HPDE6-E6E7 (cell line): ENCODE measurements around the gene FUT7.
"Not testable (repeated sequence)": the region's sequence is repeated elsewhere in the genome, so short reads cannot be mapped to it uniquely, and the experiment has no call there.

ENCODE experiments used
- DNase-seq: peaks from one replicate; pipeline ENCODE4 v3.0.0; 2011; ENCODE audit warnings: missing footprints; ENCODE audit errors: extremely low spot score

Gene FUT7

GRCh38 chr9:137033481-137033880, 1.6 kb upstream of the FUT7 start:
- DNase-seq: not testable (repeated sequence)

- no peak for DNase-seq
These were observed 970 bp upstream of the FUT7 start for GRCh38 chr9:137032858-137033257.

DNA sequence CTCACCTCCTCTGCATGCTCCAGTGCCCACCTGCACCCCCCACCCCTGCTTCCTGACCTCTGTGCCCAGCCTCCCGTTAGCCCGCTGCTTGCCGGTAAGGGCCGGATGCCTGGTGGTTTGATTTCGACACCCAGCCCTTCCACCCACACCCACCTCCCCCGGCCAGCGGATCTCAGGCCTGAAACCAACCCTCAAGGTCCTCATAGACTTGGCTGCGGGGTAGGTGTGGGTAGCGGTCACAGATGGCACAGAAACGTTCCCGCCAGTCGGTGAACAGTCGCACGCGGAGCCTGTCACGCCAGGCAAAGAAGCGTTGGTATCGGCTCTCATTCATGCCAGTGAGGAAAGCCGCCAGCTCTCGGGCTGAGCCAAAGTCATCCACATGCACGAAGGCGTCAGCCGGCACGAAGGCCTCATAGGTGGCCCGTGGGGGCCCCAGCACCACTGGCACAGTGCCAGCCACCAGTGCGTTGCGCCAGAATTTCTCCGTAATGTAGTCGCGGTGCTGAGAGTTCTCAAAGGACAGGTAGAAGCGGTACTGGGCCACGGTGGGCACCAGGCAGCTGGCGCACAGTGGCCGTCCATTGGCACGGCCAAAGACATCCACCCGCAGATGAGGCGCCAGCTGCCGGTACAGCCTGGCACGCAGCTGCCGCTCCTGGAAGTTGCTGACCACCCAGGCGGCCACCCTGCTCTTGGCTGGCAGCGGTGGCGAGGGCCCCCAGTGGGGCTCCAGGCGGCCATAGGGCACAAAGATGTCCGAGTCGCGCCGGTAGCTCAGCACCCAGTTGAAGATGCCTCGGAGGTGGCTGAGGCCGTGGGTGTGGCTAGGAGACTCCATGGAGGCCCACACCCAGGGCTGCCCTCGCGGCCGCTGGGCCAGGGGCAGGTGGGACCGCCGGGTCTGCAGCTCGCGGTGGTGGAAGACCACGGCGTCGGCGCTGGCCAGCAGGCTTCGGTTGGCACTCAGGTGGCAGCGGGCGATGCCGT, 1.1 kb downstream of the FUT7 start:
- DNase-seq: no peak

DNA sequence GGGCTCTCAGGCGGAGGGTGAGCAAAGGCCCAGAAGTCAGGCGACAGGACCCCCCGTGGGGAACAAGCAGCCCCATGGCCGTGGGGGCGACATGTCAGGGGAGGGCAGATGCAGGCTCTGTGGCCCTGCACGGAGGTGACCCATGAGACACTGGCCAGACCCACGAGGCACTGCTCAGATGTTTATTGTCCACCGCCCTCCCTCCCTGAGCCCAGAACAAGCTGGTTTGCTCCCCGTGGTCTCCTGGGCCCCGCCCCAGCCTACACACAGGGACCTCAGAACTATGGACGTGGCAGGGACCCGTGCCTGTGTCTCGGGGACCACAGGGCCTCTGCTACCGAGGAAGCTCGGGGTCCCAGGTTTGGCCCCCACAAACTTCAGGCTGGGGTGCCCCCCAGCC, 1.9 kb downstream of the FUT7 start:
- no peak for DNase-seq

DNA sequence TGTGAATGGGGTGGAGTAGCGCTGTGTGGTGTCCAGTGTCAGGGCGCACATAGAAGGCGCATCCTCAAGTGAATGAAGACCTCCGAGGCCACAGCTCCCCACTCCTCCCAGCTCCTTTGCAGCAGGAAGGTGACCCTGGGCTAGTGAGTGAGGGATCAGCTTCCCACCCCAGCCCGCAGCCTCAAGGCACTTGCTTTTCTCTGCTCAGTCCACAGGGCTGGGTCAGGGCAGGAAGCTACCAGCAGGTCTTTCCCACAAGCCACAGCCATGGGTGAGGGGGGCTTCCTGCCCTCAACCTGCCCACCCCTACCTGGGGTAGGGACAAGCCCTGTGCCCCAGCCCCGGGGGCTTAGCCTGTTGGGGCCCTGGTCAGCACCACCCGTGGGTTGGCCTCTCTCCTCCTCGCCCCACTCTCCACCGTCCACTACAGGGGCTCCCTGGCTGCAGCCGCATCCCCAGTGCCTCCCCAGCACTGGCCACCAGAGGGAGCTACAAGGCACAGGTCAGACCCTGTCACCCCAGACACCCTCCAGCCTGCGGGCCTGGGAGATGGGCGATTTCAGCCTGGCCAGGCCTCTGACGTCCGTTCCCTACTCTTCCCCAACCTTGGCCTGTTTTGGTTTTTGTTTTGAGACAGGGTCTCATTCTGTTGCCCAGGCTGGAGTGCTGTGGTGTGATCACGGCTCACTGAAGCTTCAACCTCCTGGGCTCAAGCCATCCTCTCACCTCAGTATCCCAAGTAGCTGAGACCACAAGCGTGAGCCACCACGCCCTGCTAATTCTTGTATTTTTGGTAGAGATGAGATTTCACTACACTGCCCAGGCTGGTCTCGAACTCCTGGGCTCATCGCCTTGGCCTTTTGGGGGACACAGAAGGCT, 2.6 kb downstream of the FUT7 start:
- DNase-seq: no peak

- DNase-seq: no peak
These were observed 3.4 kb downstream of the FUT7 start for GRCh38 chr9:137028263-137029057.

GRCh38 chr9:137027369-137028262, 4.3 kb downstream of the FUT7 start, which contains the start of gene ABCA2:
TSS of gene ABCA2 (minus strand) at chr9:137028237. CDS start at chr9:137028140, 97 bp downstream.
- no peak for DNase-seq

DNA sequence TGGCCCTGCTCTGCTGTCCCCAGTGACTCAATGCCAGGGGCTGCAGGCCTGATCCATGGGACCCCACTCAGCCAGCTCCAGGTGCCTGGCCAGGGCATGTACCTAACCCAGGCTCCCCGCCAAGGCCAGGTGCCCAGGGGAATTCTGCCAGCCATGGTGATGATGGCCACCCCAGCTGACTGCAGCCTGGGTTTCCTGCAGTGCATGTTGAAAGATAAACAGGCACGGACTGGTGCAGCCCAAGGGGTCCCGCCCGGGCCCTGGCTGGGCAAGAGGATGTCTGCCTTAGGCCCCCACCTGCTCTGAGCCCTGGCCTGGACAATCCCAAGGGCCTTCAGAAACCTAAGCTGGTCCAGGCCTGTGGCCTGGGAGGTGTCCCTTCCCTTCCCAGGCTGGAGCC, 5.1 kb downstream of the FUT7 start:
- no peak for DNase-seq

DNA sequence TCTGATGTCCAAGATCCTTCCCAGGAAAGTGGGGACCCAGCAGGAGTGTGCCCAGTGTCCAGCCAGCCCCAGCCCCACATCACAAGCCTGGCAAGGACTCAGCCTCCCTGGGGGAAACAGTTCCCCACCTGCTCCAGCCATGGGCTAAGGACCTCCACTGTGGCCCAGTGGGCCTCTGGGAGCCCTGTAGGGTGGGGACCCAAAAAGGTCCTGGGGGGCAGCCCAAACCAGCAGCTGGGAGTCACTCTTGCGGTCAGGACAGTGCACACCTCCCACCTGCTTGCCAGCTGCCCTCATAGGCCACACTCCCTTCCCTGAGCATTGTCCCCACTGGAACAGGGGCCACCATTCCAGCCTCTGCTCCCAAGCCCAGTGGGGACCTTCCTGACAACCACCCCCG, 5.5 kb downstream of the FUT7 start:
- DNase-seq: no peak

DNA sequence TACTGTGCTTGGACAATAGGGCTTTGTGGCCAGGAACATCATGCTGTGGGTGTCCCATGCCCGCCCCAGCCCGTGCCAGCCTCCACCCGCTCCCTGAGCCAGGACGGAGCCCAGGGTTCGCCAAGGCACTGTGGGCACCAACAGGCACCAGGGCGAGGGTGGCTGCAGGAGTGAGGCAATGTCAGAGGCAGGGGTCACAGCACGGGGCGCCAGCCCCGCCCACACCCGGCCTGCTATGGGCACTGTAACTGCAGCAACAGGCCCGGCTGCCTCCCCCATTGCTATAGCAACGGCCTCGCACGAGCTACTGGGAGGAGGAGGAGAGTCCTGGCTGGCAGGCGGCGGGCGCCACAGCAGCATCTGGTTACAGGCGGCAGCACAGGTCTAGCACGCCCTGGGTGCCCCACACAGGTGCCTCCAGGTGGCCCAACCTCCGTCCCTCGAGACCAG, 6.3 kb downstream of the FUT7 start:
- DNase-seq: no peak

GRCh38 chr9:137023583-137023991, 8.3 kb downstream of the FUT7 start:
- DNase-seq: no peak

GRCh38 chr9:137023157-137023556, 8.7 kb downstream of the FUT7 start:
- no peak for DNase-seq

DNA sequence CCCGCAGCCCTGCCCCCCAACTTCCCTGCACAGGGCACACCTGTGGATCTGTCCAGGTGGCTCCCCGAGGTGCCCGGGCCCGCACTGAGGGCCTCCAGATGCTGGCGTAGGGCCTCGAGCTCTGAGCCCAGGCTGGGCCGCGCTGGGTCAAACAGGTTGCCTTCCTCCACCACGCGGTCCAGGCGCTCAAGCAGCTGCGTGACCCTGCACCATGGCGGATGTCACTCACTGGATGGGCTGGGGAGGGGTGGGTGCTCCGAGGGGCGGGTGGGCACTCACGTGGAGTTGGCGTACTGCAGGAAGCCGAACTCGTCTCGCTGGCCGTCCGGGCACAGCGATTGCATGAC, 9.3 kb downstream of the FUT7 start:
- DNase-seq: no peak

GRCh38 chr9:137021979-137022661, 9.8 kb downstream of the FUT7 start:
- no peak for DNase-seq

DNA sequence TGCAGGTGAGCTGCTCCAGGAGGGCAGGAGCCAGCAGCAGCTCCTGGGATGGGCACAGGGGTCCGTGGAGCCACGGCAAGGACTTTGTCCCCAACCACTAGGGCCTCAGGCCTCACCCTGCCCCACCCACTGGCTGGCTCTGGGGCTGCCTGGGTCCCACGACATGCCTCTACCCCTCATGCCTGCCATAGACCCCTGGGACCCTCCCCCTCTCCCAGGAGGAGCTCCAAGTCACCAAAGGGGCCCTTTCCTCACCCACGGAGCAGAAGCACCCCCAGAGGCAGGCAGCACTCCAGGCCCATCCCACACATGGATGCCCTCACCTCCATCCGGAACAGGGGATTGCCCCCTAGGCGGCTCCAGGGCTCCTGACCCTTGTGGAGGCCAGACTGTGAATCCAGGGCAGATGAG, 10.3 kb downstream of the FUT7 start:
- no peak for DNase-seq

DNA sequence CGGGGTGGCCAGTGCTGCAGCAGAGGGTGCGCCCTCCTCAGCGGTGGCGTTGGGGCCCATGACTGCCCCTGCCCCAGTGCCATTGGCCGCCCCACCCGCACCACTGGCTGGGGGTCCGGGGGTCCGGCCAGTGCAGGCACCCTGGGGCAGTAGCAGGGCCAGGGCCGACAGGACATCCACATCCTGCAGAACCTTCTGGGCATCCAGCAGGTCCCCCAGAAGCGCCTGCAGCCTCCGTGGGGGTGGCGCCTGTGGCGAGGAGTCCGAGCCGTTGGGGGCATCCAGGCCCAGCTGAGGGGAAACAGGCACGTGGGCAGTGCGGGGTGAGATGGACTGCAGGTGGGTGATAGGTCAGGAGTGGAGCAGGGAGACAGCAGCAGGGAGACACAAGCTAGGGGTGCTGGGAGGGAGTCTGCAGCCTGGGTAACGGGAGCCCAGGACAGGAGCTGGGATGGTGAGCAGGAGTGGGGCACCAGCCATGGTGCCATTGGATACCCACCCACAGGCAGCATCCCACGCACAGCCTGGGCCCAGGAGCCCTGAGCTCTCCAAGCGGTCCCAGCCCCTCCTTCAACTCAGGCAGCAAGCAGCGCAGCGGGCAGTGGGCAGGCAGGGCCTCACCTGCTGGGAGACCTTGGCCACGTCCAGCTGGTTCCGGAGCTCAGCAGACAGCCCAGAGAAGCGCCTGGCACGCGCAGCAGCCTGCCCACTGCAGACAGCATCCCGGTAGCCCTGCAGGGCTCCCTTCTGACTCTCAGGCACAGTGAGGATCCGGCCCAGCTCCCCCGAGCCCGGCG, 10.9 kb downstream of the FUT7 start:
- DNase-seq: no peak

GRCh38 chr9:137019891-137020683, 11.8 kb downstream of the FUT7 start:
- DNase-seq: no peak
